ENCODE measurements around the gene SCAMP4.

GRCh38 chr19:1911098-1911497 is 5.9 kb downstream of the SCAMP4 start:
- TF ChIP-seq POLR2A (IDR thresholded peaks at IDR 0.05) (no peak), POLR2AphosphoS5 (IDR thresholded peaks at IDR 0.05) (no peak)
- TF ChIP-seq, protein P1, sequence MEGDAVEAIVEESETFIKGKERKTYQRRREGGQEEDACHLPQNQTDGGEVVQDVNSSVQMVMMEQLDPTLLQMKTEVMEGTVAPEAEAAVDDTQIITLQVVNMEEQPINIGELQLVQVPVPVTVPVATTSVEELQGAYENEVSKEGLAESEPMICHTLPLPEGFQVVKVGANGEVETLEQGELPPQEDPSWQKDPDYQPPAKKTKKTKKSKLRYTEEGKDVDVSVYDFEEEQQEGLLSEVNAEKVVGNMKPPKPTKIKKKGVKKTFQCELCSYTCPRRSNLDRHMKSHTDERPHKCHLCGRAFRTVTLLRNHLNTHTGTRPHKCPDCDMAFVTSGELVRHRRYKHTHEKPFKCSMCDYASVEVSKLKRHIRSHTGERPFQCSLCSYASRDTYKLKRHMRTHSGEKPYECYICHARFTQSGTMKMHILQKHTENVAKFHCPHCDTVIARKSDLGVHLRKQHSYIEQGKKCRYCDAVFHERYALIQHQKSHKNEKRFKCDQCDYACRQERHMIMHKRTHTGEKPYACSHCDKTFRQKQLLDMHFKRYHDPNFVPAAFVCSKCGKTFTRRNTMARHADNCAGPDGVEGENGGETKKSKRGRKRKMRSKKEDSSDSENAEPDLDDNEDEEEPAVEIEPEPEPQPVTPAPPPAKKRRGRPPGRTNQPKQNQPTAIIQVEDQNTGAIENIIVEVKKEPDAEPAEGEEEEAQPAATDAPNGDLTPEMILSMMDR (IDR thresholded peaks at IDR 0.05), result no peak
